Gastroesophageal sphincter (tissue), 3 donors: ENCODE results near the gene CNNM3.

ENCODE experiments used
- CTCF ChIP-seq, 4 experiments: fragments of 200-600 bp in 2 of 4; fragments of 450-650 bp in 2 of 4; sonication (generic) in 1 of 4; IDR thresholded peaks; one replicate each; pipeline ENCODE4 v1.5.1; 2017 to 2019; ENCODE audit warnings: antibody characterized with exemption in 4 of 4, mild to moderate bottlenecking in 2 of 4, moderate library complexity in 2 of 4
- POLR2A ChIP-seq, 2 donors: fragments of 450-650 bp; IDR thresholded peaks; one replicate each; pipeline ENCODE4 v1.6.1; 2017; ENCODE audit warnings: antibody characterized with exemption in 2 of 2, mild to moderate bottlenecking in 2 of 2, moderate library complexity in 1 of 2

- TF ChIP-seq CTCF (IDR thresholded peaks at IDR 0.05) (no peak), POLR2A (IDR thresholded peaks at IDR 0.05) (no peak)
These were observed 49.6 kb downstream of the CNNM3 start for GRCh38 chr2:96865654-96866053.
